CD14-positive monocyte (primary cell): ENCODE measurements around the gene COMMD1. TPM values are rescaled to one million over a fixed set of nuclear protein-coding genes. Genes with fewer than 3 reads are reported as not detected.
A peak's percentile ranks its signal among the peaks of the same experiment; 100 is the strongest.

ENCODE experiments used
- DNase-seq, 3 donors: peaks; one replicate each; pipeline ENCODE4 v3.0.0-alpha.2; 2011 to 2022
- H2AFZ ChIP-seq: 2 replicates; pipeline ENCODE4 v1.6.0; 2012; ENCODE audit warnings: mild to moderate bottlenecking, low read depth, low read length, inconsistent platforms; ENCODE audit not compliant: insufficient read depth, poor library complexity, severe bottlenecking
- H3K27ac ChIP-seq, 2 donors: 1 replicate in 1 of 2; 2 replicates in 1 of 2; pipeline ENCODE4 v1.5.1; 2012 to 2013; ENCODE audit warnings: low read length in 2 of 2, control low read depth in 1 of 2, inconsistent platforms in 1 of 2, low read depth in 1 of 2, mild to moderate bottlenecking in 1 of 2
- H3K27me3 ChIP-seq, 2 donors: one replicate each; pipeline versions ENCODE4 v1.6.0 to v1.6.1; 2011 to 2013; ENCODE audit warnings: low read length in 2 of 2; ENCODE audit not compliant: control insufficient read depth in 2 of 2, insufficient read depth in 2 of 2
- H3K36me3 ChIP-seq, 2 donors: replicated peaks in 1 of 2; 1 replicate in 1 of 2; 2 replicates in 1 of 2; pipeline versions ENCODE4 v1.5.1 to v1.6.1; 2012 to 2013; ENCODE audit warnings: low read length in 2 of 2, control low read depth in 1 of 2, inconsistent platforms in 1 of 2, mild to moderate bottlenecking in 1 of 2; ENCODE audit not compliant: insufficient read depth in 2 of 2, control insufficient read depth in 1 of 2
- H3K4me1 ChIP-seq, 2 donors: 1 replicate in 1 of 2; 2 replicates in 1 of 2; pipeline versions ENCODE4 v1.5.1 to v1.6.1; 2012 to 2013; ENCODE audit warnings: low read length in 2 of 2, control low read depth in 1 of 2, inconsistent platforms in 1 of 2, mild to moderate bottlenecking in 1 of 2, moderate library complexity in 1 of 2; ENCODE audit not compliant: insufficient read depth in 2 of 2, control insufficient read depth in 1 of 2
- H3K4me2 ChIP-seq: replicated peaks from 2 replicates; pipeline ENCODE3; 2012; ENCODE audit warnings: low read length, moderate library complexity, mild to moderate bottlenecking; ENCODE audit not compliant: poor library complexity, severe bottlenecking; ENCODE audit errors: extremely low read depth
- H3K4me3 ChIP-seq, 3 experiments: fragments of 200-600 bp in 1 of 3; sonication (generic) in 1 of 3; replicated peaks in 1 of 3; 1 replicate in 2 of 3; 2 replicates in 1 of 3; pipeline ENCODE4 v1.5.1; 2011 to 2013; ENCODE audit warnings: low read length in 3 of 3, mild to moderate bottlenecking in 3 of 3, control low read depth in 2 of 3, low read depth in 2 of 3, inconsistent platforms in 1 of 3, moderate library complexity in 1 of 3
- H3K79me2 ChIP-seq: 2 replicates; pipeline ENCODE4 v1.6.0; 2012; ENCODE audit warnings: mild to moderate bottlenecking, control low read depth, inconsistent platforms, low read length, moderate library complexity; ENCODE audit not compliant: insufficient read depth
- H3K9ac ChIP-seq: 2 replicates; pipeline ENCODE4 v1.6.0; 2017; ENCODE audit warnings: low read length, mild to moderate bottlenecking; ENCODE audit not compliant: insufficient read depth, poor library complexity, severe bottlenecking
- H3K9me3 ChIP-seq, 2 donors: replicated peaks in 1 of 2; 1 replicate in 1 of 2; 2 replicates in 1 of 2; pipeline versions ENCODE4 v1.5.1 to v1.6.1; 2012 to 2013; ENCODE audit warnings: low read length in 2 of 2, control low read depth in 1 of 2; ENCODE audit not compliant: control insufficient read depth in 1 of 2, insufficient read depth in 1 of 2
- H4K20me1 ChIP-seq: 2 replicates; pipeline ENCODE4 v1.6.0; 2012; ENCODE audit warnings: mild to moderate bottlenecking, low read length, control low read depth, moderate library complexity; ENCODE audit not compliant: insufficient read depth
- H3K27ac Mint-ChIP-seq, 7 donors: one replicate each; pipeline ENCODE4 v1.8.0; 2020; ENCODE audit warnings: mild to moderate bottlenecking in 7 of 7, mixed read lengths in 7 of 7, moderate library complexity in 6 of 7, inconsistent platforms in 2 of 7
- H3K27me3 Mint-ChIP-seq, 3 donors: one replicate each; pipeline ENCODE4 v1.8.0; 2021 to 2022; ENCODE audit warnings: low read depth in 3 of 3, mild to moderate bottlenecking in 3 of 3, mixed read lengths in 3 of 3, moderate library complexity in 3 of 3, inconsistent platforms in 1 of 3
- H3K36me3 Mint-ChIP-seq, 2 donors: one replicate each; pipeline ENCODE4 v1.8.0; 2020; ENCODE audit warnings: mixed read lengths in 2 of 2, inconsistent platforms in 1 of 2, mild to moderate bottlenecking in 1 of 2
- H3K4me1 Mint-ChIP-seq: one replicate; pipeline ENCODE4 v1.8.0; 2020; ENCODE audit warnings: mild to moderate bottlenecking, mixed read lengths
- H3K4me3 Mint-ChIP-seq, 2 donors: one replicate each; pipeline ENCODE4 v1.8.0; 2020; ENCODE audit warnings: mild to moderate bottlenecking in 2 of 2, mixed read lengths in 2 of 2, moderate library complexity in 1 of 2
- H3K9me3 Mint-ChIP-seq, 7 donors: one replicate each; pipeline ENCODE4 v1.8.0; 2020 to 2022; ENCODE audit warnings: mixed read lengths in 7 of 7, mild to moderate bottlenecking in 6 of 7, moderate library complexity in 6 of 7, inconsistent platforms in 2 of 7
- CTCF ChIP-seq: fragments of 200-600 bp; IDR thresholded peaks from one replicate; pipeline ENCODE4 v1.8.0; 2022; ENCODE audit warnings: antibody characterized with exemption, mild to moderate bottlenecking
- WGBS: methylation state at CpG from one replicate; pipeline ENCODE4 v1.1.5; 2013; ENCODE audit warnings: missing lambda C conversion rate; ENCODE audit not compliant: insufficient coverage; 5-methylcytosine and 5-hydroxymethylcytosine counted together
- intact Hi-C, 2 donors: fragments of 100-400 bp; cut with micrococcal nuclease; formaldehyde crosslinking; loops; one replicate each; pipeline versions ENCODE4 v1.15.0 to v1.15.1; 2023
- polyA plus RNA-seq, 3 donors: library from polyadenylated mRNA; depleted of rRNA in 1 of 3; unstranded in 2 of 3; stranded (reverse) in 1 of 3; fragments of 300-500 nt in 2 of 3; fragments of >200 nt in 1 of 3; fragmentation: Illumina TruSeq in 2 of 3; gene quantifications; 1 replicate in 2 of 3; 2 replicates in 1 of 3; pipeline ENCODE4 v1.2.3, GENCODE V29; 2012 to 2021

COMMD1 gene
- polyA plus RNA-seq, 3 donors, result 25.2 to 82.1 (median 70.7) TPM

GRCh38 chr2:62016957-62017356, 111.5 kb downstream of the COMMD1 start:
- Mint-ChIP-seq H3K4me3 (no peak overlapping the region), H3K9me3 (peaks cover 0 to 5% (median 0%) of the 10 kb centered on the region in 7 donors)
- no peaks in the 10 kb centered on the region for H4K20me1 ChIP-seq

GRCh38 chr2:62029910-62030309, 124.4 kb downstream of the COMMD1 start:
- H3K4me2 ChIP-seq, result no peak overlapping the region
- intact Hi-C loops, result no loop called here

More at GRCh38 chr2:62016957-62017356, 111.5 kb downstream of the COMMD1 start:
- H3K36me3 ChIP-seq, result no peaks in the 10 kb centered on the region
- no CpG with 5 or more reads among the region's 1 CpG for WGBS
- no peaks in the 10 kb centered on the region for H3K27me3 Mint-ChIP-seq
- no peak overlapping the region for H3K9ac ChIP-seq
- H3K27me3 ChIP-seq, result no peaks in the 10 kb centered on the region
- no peak overlapping the region for H3K4me2 ChIP-seq
- H3K36me3 Mint-ChIP-seq, result peaks cover 11 to 17% of the 10 kb centered on the region in 2 donors
- no peaks in the 10 kb centered on the region for H3K79me2 ChIP-seq
- peak overlapping the region in 1 of 7 donors; percentile 5 for H3K27ac Mint-ChIP-seq
- H3K4me3 ChIP-seq, result no peak overlapping the region
- intact Hi-C loops, result no loop called here
- no peaks in the 10 kb centered on the region for H3K9me3 ChIP-seq
- no peak for DNase-seq
- no peak for TF ChIP-seq CTCF
- H3K27ac ChIP-seq, result peak overlapping the region in 1 of 2 donors; percentile 55
- H3K4me1 Mint-ChIP-seq, result peaks cover 34% of the 10 kb centered on the region
- H3K4me1 ChIP-seq, result peaks cover 25 to 30% of the 10 kb centered on the region in 2 donors
- no peak overlapping the region for H2AFZ ChIP-seq

More at GRCh38 chr2:62029910-62030309, 124.4 kb downstream of the COMMD1 start:
- H3K4me1 ChIP-seq, result no peaks in the 10 kb centered on the region
- TF ChIP-seq CTCF, result no peak
- H3K27me3 ChIP-seq, result no peaks in the 10 kb centered on the region
- no peaks in the 10 kb centered on the region for H3K27me3 Mint-ChIP-seq
- 100% methylated on average over 3 of the region's 3 CpGs for WGBS
- H3K79me2 ChIP-seq, result no peaks in the 10 kb centered on the region
- no peak overlapping the region for H2AFZ ChIP-seq
- no peaks in the 10 kb centered on the region for H4K20me1 ChIP-seq
- H3K4me1 Mint-ChIP-seq, result peaks cover 2% of the 10 kb centered on the region
- no peak overlapping the region for H3K9ac ChIP-seq
- no peak overlapping the region for H3K27ac ChIP-seq
- no peak for DNase-seq
- H3K27ac Mint-ChIP-seq, result no peak overlapping the region
- no peak overlapping the region for H3K4me3 ChIP-seq
- no peaks in the 10 kb centered on the region for H3K36me3 ChIP-seq
- H3K4me3 Mint-ChIP-seq, result no peak overlapping the region
- H3K36me3 Mint-ChIP-seq, result peaks cover 0 to 11% of the 10 kb centered on the region in 2 donors
- no peaks in the 10 kb centered on the region for H3K9me3 ChIP-seq
- peaks cover 0 to 9% (median 0%) of the 10 kb centered on the region in 7 donors for H3K9me3 Mint-ChIP-seq
